Astrocyte (in vitro differentiated cells and primary cell): ENCODE data around the gene PLEKHA6. TPM values are rescaled to one million over a fixed set of nuclear protein-coding genes. Genes with fewer than 3 reads are reported as not detected.

Source experiments
- DNase-seq: peaks from one replicate; pipeline ENCODE4 v3.0.0-alpha.2; 2010; ENCODE audit warnings: low read depth
- FAIRE-seq: peaks from 2 replicates; lab custom pipeline; 2011; peaks lifted over from hg19 to GRCh38; lab: Jason Lieb, UNC
- H2AFZ ChIP-seq: 2 replicates; pipeline ENCODE4 v1.6.0; 2012; ENCODE audit warnings: low read depth, low read length, inconsistent platforms
- H3K27ac ChIP-seq: 2 replicates; pipeline ENCODE4 v1.5.1; 2011; ENCODE audit warnings: low read depth, low read length, inconsistent platforms
- H3K27me3 ChIP-seq: 2 replicates; pipeline ENCODE4 v1.6.0; 2011; ENCODE audit warnings: low read length, inconsistent platforms; ENCODE audit not compliant: insufficient read depth
- H3K36me3 ChIP-seq: 2 replicates; pipeline ENCODE4 v1.5.1; 2011; ENCODE audit warnings: low read length, inconsistent platforms; ENCODE audit not compliant: insufficient read depth
- H3K4me1 ChIP-seq: 2 replicates; pipeline ENCODE4 v1.5.1; 2011; ENCODE audit warnings: low read length, inconsistent platforms; ENCODE audit not compliant: insufficient read depth
- H3K4me2 ChIP-seq: 2 replicates; pipeline ENCODE4 v1.6.0; 2012; ENCODE audit warnings: low read length, inconsistent platforms
- H3K4me3 ChIP-seq: 2 replicates; pipeline ENCODE4 v1.5.1; 2011; ENCODE audit warnings: low read depth, mild to moderate bottlenecking, low read length, inconsistent platforms; ENCODE audit not compliant: insufficient read depth
- H3K79me2 ChIP-seq: 2 replicates; pipeline ENCODE4 v1.6.0; 2012; ENCODE audit warnings: mild to moderate bottlenecking, low read length, inconsistent platforms; ENCODE audit not compliant: insufficient read depth
- H3K9ac ChIP-seq: 2 replicates; pipeline ENCODE4 v1.6.0; 2012; ENCODE audit warnings: mild to moderate bottlenecking, low read length, inconsistent platforms
- H3K9me3 ChIP-seq: 2 replicates; pipeline ENCODE4 v1.5.1; 2012; ENCODE audit warnings: low read depth, mild to moderate bottlenecking, low read length, inconsistent platforms; ENCODE audit not compliant: insufficient read depth
- H4K20me1 ChIP-seq: 2 replicates; pipeline ENCODE4 v1.6.0; 2012; ENCODE audit warnings: low read length, inconsistent platforms; ENCODE audit not compliant: insufficient read depth
- H3K27ac Mint-ChIP-seq: one replicate; pipeline ENCODE4 v1.8.0; 2021; ENCODE audit warnings: mild to moderate bottlenecking, mixed read lengths; ENCODE audit not compliant: unreplicated experiment
- H3K27me3 Mint-ChIP-seq: one replicate; pipeline ENCODE4 v1.8.0; 2021; ENCODE audit warnings: low read depth, mixed read lengths; ENCODE audit not compliant: unreplicated experiment
- H3K36me3 Mint-ChIP-seq: one replicate; pipeline ENCODE4 v1.8.0; 2021; ENCODE audit warnings: low read depth, mixed read lengths; ENCODE audit not compliant: unreplicated experiment
- H3K4me1 Mint-ChIP-seq: one replicate; pipeline ENCODE4 v1.8.0; 2021; ENCODE audit warnings: low read depth, mixed read lengths; ENCODE audit not compliant: unreplicated experiment
- H3K4me3 Mint-ChIP-seq: one replicate; pipeline ENCODE4 v1.8.0; 2021; ENCODE audit warnings: mild to moderate bottlenecking, moderate library complexity, mixed read lengths; ENCODE audit not compliant: unreplicated experiment
- H3K9me3 Mint-ChIP-seq: one replicate; pipeline ENCODE4 v1.8.0; 2021; ENCODE audit warnings: mild to moderate bottlenecking, mixed read lengths; ENCODE audit not compliant: unreplicated experiment
- CTCF ChIP-seq: IDR thresholded peaks from 2 replicates; pipeline ENCODE4 v1.5.1; 2011; ENCODE audit warnings: low read depth, mild to moderate bottlenecking, inconsistent platforms, low read length, moderate library complexity; ENCODE audit not compliant: insufficient read depth
- EZH2 ChIP-seq: IDR thresholded peaks from 2 replicates; pipeline ENCODE4 v1.6.1; 2012; ENCODE audit warnings: mild to moderate bottlenecking, low read length, inconsistent platforms; ENCODE audit not compliant: insufficient read depth
- total RNA-seq: library from RNA; stranded (reverse); gene quantifications from 2 replicates; pipeline ENCODE4 v1.2.1, GENCODE V29; 2021

The PLEKHA6 gene
- total RNA-seq, 1 donor from 2014 or later: 1.5 TPM

DNA sequence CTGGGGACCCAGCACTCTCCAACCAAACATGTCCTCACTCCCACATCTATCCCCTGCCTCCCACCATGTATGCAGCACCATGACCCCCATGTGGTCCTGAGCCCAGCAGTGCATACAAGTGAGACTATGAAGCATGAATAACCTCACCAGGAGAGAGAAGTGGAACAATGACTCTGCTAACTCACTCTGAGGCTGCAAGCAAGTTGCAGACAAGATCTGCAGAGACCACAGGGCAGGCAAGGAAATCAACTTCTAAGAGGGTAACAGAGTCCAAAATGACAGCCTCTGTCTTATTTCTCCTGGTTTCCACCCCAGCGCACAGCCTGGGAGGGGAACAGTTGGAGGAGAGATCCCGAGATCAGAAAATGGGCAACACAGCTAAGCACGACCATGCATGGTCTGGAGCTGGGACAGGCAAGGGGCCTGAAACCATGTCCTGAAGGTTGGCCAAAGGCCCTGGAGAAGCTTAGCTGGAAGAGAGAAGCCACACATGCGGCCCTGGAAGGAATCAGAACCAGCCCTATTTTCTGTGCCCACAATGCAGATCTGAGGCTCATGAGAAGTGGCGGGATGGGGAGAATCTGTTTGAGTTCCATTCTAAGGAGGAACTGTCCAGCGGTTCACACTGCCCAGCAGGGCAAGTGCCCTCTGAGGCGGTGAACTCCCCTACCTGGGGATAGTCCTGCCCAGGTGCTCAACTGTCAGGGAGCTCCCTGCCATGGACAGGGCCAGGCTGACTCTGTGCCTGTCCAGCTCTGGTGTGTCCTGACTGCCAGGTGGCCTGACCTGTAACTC, 181.0 kb downstream of the PLEKHA6 start:
- FAIRE-seq (no peak), DNase-seq (no peak)
- Histone ChIP-seq H3K9me3 (no peaks in the 10 kb centered on the region), H3K4me3 (no peak overlapping the region), H3K79me2 (no peaks in the 10 kb centered on the region), H2AFZ (no peak overlapping the region), H3K9ac (no peak overlapping the region), H3K4me1 (no peaks in the 10 kb centered on the region), H4K20me1 (no peaks in the 10 kb centered on the region), H3K4me2 (no peak overlapping the region), H3K27me3 (no peaks in the 10 kb centered on the region), H3K36me3 (no peaks in the 10 kb centered on the region), H3K27ac (no peak overlapping the region)
- Mint-ChIP-seq H3K27ac (no peak overlapping the region), H3K4me3 (no peak overlapping the region), H3K27me3 (peaks cover 25% of the 10 kb centered on the region), H3K36me3 (no peaks in the 10 kb centered on the region), H3K4me1 (no peaks in the 10 kb centered on the region), H3K9me3 (no peaks in the 10 kb centered on the region)
- TF ChIP-seq EZH2: no peak
- no peak for TF ChIP-seq CTCF

- no peak for FAIRE-seq
Observed at GRCh38 chr1:204177133-204177532, 182.6 kb downstream of the PLEKHA6 start.

More at GRCh38 chr1:204177133-204177532, 182.6 kb downstream of the PLEKHA6 start:
- Histone ChIP-seq H3K4me3 (no peak overlapping the region), H3K4me1 (peaks cover 5% of the 10 kb centered on the region), H3K79me2 (no peaks in the 10 kb centered on the region), H3K27ac (no peak overlapping the region), H3K9me3 (no peaks in the 10 kb centered on the region), H3K4me2 (no peak overlapping the region), H3K27me3 (no peaks in the 10 kb centered on the region), H2AFZ (no peak overlapping the region), H3K9ac (no peak overlapping the region), H3K36me3 (no peaks in the 10 kb centered on the region), H4K20me1 (no peaks in the 10 kb centered on the region)
- Mint-ChIP-seq H3K4me3 (no peak overlapping the region), H3K4me1 (no peaks in the 10 kb centered on the region), H3K27ac (no peak overlapping the region), H3K27me3 (peaks cover 21% of the 10 kb centered on the region), H3K36me3 (no peaks in the 10 kb centered on the region), H3K9me3 (no peaks in the 10 kb centered on the region)
- no peak for DNase-seq
- TF ChIP-seq CTCF: no peak
- TF ChIP-seq EZH2: no peak
